ENCODE measurements around the gene CTNNA2. TPM values are rescaled to one million over a fixed set of nuclear protein-coding genes. Genes with fewer than 3 reads are reported as not detected.
A peak's percentile ranks its signal among the peaks of the same experiment; 100 is the strongest.
"Not testable (repeated sequence)": the region's sequence is repeated elsewhere in the genome, so short reads cannot be mapped to it uniquely, and the experiment has no call there.

CTNNA2 gene
- total and polyA plus RNA-seq, 8 donors, result 0.08 to 0.56 (median 0.17) TPM; not detected in 2

DNA sequence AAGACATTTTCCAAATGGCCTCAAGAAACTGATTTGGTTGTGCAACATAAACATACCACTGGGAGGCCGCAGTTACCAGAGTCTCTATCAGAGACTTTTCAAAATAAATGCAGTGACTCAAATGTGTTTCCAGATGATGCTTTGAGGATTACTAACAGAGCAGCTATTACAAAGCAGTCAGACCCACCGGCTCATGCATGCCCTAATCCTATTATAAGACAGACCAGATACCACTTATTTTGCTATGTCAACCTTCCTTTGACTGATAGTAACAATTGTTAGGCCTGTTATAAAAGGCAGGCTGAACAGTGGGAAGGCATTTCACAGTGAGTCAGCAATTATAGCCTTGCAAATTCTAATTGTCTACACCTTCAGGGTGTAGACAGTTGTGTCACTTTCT lies 574.0 kb downstream of the CTNNA2 start:
- no peak overlapping the region for H3K27ac ChIP-seq
- intact Hi-C loops (cut with DNase I), result no loop called here
- no peaks in the 10 kb centered on the region for H3K9me3 ChIP-seq
- DNase-seq (peak in 1 of 4 donors; percentile 59), ATAC-seq (peak; percentile 53)
- H3K4me1 ChIP-seq, result no peaks in the 10 kb centered on the region
- H3K4me3 ChIP-seq, result no peak overlapping the region
- H3K27me3 ChIP-seq, result no peaks in the 10 kb centered on the region
- no peaks in the 10 kb centered on the region for H3K36me3 ChIP-seq
- TF ChIP-seq, protein P1, sequence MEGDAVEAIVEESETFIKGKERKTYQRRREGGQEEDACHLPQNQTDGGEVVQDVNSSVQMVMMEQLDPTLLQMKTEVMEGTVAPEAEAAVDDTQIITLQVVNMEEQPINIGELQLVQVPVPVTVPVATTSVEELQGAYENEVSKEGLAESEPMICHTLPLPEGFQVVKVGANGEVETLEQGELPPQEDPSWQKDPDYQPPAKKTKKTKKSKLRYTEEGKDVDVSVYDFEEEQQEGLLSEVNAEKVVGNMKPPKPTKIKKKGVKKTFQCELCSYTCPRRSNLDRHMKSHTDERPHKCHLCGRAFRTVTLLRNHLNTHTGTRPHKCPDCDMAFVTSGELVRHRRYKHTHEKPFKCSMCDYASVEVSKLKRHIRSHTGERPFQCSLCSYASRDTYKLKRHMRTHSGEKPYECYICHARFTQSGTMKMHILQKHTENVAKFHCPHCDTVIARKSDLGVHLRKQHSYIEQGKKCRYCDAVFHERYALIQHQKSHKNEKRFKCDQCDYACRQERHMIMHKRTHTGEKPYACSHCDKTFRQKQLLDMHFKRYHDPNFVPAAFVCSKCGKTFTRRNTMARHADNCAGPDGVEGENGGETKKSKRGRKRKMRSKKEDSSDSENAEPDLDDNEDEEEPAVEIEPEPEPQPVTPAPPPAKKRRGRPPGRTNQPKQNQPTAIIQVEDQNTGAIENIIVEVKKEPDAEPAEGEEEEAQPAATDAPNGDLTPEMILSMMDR (IDR thresholded peaks at IDR 0.05), result no peak

DNA sequence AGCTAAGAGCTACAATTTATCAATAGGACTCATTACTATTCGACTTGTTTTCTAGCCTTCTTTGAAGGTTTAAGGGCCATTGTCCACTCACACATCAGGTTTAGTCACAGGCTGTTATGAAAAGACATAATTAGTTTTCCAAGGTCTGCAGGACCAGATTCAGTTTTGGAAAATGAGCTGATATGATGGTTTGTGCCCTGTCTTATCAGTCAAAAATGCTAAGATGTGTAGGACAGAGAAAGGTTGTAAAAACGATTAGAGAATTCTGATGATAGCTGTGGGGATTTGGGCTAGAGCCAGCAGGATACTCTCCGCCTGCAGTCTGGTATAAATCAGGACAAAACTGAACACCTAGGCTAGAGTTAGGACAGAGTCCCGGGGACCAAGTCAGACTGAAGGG lies 578.4 kb downstream of the CTNNA2 start:
- DNase-seq (no peak), ATAC-seq (no peak)
- no peaks in the 10 kb centered on the region for H3K27me3 ChIP-seq
- H3K4me3 ChIP-seq, result no peak overlapping the region
- intact Hi-C loops (cut with DNase I), result no loop called here
- no peaks in the 10 kb centered on the region for H3K9me3 ChIP-seq
- H3K36me3 ChIP-seq, result no peaks in the 10 kb centered on the region
- TF ChIP-seq, protein P1 (IDR thresholded peaks at IDR 0.05), result no peak
- no peak overlapping the region for H3K27ac ChIP-seq
- no peaks in the 10 kb centered on the region for H3K4me1 ChIP-seq

DNA sequence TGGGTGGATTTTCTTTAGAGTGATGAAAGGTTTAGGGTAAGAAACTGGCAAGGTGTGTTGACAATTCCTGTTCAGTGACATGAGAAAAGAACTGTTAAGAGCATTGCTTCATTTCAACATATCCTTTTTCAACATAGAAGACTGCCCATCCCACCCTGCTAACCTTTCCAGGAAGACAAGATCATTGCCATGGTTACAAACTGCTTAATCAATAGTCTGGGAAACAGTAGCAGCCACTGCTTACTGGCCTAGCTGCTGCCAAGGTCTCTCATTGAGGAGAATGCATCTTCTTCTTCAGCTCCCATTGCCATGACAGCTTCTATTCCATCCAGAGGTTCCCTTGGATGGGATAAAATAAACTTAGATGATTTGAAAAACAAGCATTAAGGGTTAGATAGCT lies 579.6 kb downstream of the CTNNA2 start:
- no peak for DNase-seq
- Histone ChIP-seq H3K4me1 (no peaks in the 10 kb centered on the region), H3K36me3 (no peaks in the 10 kb centered on the region), H3K4me3 (no peak overlapping the region), H3K9me3 (peaks cover 0 to under 1% of the 10 kb centered on the region in 2 donors), H3K27me3 (no peaks in the 10 kb centered on the region), H3K27ac (no peak overlapping the region)
- TF ChIP-seq, protein P1 (IDR thresholded peaks at IDR 0.05), result no peak
- ATAC-seq, result no peak
- intact Hi-C loops (cut with DNase I), result no loop called here

DNA sequence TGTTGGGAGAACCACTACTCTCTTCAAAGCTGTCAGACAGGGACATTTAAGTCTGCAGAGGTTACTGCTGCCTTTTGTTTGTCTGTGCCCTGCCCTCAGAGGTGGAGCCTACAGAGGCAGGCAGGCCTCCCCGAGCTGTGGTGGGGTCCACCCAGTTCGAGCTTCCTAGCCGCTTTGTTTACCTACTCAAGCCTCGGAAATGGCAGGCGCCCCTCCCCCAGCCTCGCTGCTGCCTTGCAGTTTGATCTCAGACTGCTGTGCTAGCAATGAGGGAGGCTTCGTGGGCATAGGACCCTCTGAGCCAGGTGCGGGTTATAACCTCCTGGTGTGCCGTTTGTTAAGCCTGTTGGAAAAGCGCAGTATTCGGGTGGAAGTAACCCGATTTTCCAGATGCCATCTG lies 585.7 kb downstream of the CTNNA2 start:
- H3K36me3 ChIP-seq; H3K27me3 ChIP-seq; H3K4me3 ChIP-seq; intact Hi-C loops (cut with DNase I); DNase-seq; H3K27ac ChIP-seq; H3K4me1 ChIP-seq; ATAC-seq: not testable (repeated sequence)
- peaks cover 0 to 14% of the 10 kb centered on the region in 2 donors for H3K9me3 ChIP-seq

DNA sequence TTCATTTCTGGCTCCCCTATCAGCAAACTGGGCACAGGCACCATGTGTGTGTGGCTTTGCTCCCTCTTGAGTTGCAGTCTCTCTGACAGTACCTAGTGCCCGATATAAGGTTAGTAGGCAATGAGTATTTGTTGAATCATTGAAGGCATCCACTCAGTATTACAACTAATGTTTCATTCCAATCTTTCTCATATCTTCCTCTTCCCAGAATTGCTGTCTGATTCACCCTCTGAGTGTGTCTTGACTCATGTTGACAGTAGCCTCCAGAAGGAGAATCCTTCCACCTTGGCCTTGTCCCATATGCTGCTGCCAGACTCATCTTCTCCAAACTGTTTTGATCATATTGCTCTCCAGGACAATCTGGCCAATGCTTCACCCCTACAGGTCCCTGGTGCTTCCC lies 589.2 kb downstream of the CTNNA2 start:
- intact Hi-C loops (cut with DNase I), result no loop called here
- Histone ChIP-seq H3K4me1 (no peaks in the 10 kb centered on the region), H3K9me3 (peaks cover 0 to 14% of the 10 kb centered on the region in 2 donors), H3K27ac (no peak overlapping the region), H3K4me3 (no peak overlapping the region), H3K27me3 (no peaks in the 10 kb centered on the region), H3K36me3 (no peaks in the 10 kb centered on the region)
- DNase-seq, result no peak
- ATAC-seq, result no peak
- TF ChIP-seq, protein P1 (IDR thresholded peaks at IDR 0.05), result no peak

DNA sequence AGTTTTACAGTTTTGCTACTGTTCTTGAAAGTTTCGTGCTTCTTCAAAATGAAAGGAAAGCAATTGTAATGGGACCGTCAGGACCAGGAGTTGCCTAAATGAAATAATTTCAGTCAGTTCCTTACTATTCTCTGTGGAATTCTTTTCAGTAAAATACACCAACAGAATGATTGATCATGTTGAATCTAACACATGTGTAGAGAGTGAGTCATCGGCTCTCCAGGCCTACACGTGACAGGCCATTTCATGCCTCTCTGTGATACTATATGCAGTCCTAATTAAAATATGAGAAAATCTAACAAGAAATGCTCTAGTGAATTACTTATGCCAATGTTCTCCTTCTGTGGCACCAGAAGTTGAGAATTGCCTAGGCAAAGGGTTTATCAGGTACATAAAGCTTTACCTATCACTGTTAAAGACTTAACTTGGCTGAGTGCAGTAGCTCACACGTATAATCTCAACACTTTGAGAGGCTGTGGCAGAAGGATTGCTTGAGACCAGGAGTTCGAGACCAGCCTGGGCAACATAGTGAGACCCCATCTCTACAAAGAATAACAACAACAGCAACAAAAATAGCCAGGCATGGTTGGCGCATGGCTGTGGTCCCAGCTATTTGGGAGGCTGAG lies 592.3 kb downstream of the CTNNA2 start:
- Histone ChIP-seq H3K27me3 (no peaks in the 10 kb centered on the region), H3K4me3 (no peak overlapping the region), H3K27ac (no peak overlapping the region), H3K36me3 (no peaks in the 10 kb centered on the region), H3K4me1 (no peaks in the 10 kb centered on the region), H3K9me3 (peaks cover 0 to 2% of the 10 kb centered on the region in 2 donors)
- TF ChIP-seq, protein P1 (IDR thresholded peaks at IDR 0.05), result no peak
- intact Hi-C loops (cut with DNase I), result no loop called here
- ATAC-seq (no peak), DNase-seq (no peak)

Measured in left lung (tissue), 10 donors.